ENCODE measurements around the gene MCCD1.
"Not testable (repeated sequence)": the region's sequence is repeated elsewhere in the genome, so short reads cannot be mapped to it uniquely, and the experiment has no call there.

MCCD1 gene

GRCh38 chr6:31528821-31529328, at the start of gene MCCD1:
Gene MCCD1 (plus strand): TSS chr6:31528962. CDS start chr6:31529015, 53 bp downstream.
- no peak for DNase-seq (ENCODE audit: low read depth in 2 of 2)

- DNase-seq (ENCODE audit: low read depth in 2 of 2) = no peak
These were observed 49.4 kb upstream of the MCCD1 start for GRCh38 chr6:31479151-31479932.

GRCh38 chr6:31479933-31480535, 48.7 kb upstream of the MCCD1 start:
- no peak for DNase-seq (ENCODE audit: low read depth in 2 of 2)

- DNase-seq (ENCODE audit: low read depth in 2 of 2) = no peak
These were observed 48.2 kb upstream of the MCCD1 start for GRCh38 chr6:31480574-31480973.

- no peak for DNase-seq (ENCODE audit: low read depth in 2 of 2)
These were observed 45.4 kb upstream of the MCCD1 start for GRCh38 chr6:31483392-31483791.

- no peak for DNase-seq (ENCODE audit: low read depth in 2 of 2)
These were observed 43.7 kb upstream of the MCCD1 start for GRCh38 chr6:31485055-31485454.

- DNase-seq (ENCODE audit: low read depth in 2 of 2) = not testable (repeated sequence)
These were observed 42.5 kb upstream of the MCCD1 start for GRCh38 chr6:31486065-31486837.

GRCh38 chr6:31487674-31488073, 41.1 kb upstream of the MCCD1 start:
- not testable (repeated sequence) for DNase-seq (ENCODE audit: low read depth in 2 of 2)

GRCh38 chr6:31489086-31489485, 39.7 kb upstream of the MCCD1 start:
- DNase-seq (ENCODE audit: low read depth in 2 of 2) = no peak

- DNase-seq (ENCODE audit: low read depth in 2 of 2) = no peak
These were observed 38.5 kb upstream of the MCCD1 start for GRCh38 chr6:31490115-31490873.

- not testable (repeated sequence) for DNase-seq (ENCODE audit: low read depth in 2 of 2)
These were observed 35.2 kb upstream of the MCCD1 start for GRCh38 chr6:31493550-31493874.

- DNase-seq (ENCODE audit: low read depth in 2 of 2) = peak; percentile 42 to 63
These were observed 34.7 kb upstream of the MCCD1 start for GRCh38 chr6:31493875-31494694.

GRCh38 chr6:31495580-31495979, 33.2 kb upstream of the MCCD1 start:
- DNase-seq (ENCODE audit: low read depth in 2 of 2) = no peak

GRCh38 chr6:31496826-31497225, 31.9 kb upstream of the MCCD1 start:
- DNase-seq (ENCODE audit: low read depth in 2 of 2) = not testable (repeated sequence)

GRCh38 chr6:31497531-31498476, 31.0 kb upstream of the MCCD1 start, which contains the start of gene MICB:
Gene MICB (plus strand): TSS chr6:31498145. CDS start chr6:31498194, 49 bp downstream.
- DNase-seq (ENCODE audit: low read depth in 2 of 2) = peak; percentile 80 to 82

GRCh38 chr6:31498748-31499147, 30.0 kb upstream of the MCCD1 start:
- no peak for DNase-seq (ENCODE audit: low read depth in 2 of 2)

GRCh38 chr6:31499648-31500047, 29.1 kb upstream of the MCCD1 start:
- not testable (repeated sequence) for DNase-seq (ENCODE audit: low read depth in 2 of 2)

- no peak for DNase-seq (ENCODE audit: low read depth in 2 of 2)
These were observed 26.2 kb upstream of the MCCD1 start for GRCh38 chr6:31502586-31502985.

GRCh38 chr6:31509036-31509435, 19.7 kb upstream of the MCCD1 start:
- DNase-seq (ENCODE audit: low read depth in 2 of 2) = not testable (repeated sequence)

GRCh38 chr6:31510007-31510406, 18.8 kb upstream of the MCCD1 start:
- DNase-seq (ENCODE audit: low read depth in 2 of 2) = no peak
